ENCODE results near the gene NT5E.

- TF ChIP-seq, protein P1, sequence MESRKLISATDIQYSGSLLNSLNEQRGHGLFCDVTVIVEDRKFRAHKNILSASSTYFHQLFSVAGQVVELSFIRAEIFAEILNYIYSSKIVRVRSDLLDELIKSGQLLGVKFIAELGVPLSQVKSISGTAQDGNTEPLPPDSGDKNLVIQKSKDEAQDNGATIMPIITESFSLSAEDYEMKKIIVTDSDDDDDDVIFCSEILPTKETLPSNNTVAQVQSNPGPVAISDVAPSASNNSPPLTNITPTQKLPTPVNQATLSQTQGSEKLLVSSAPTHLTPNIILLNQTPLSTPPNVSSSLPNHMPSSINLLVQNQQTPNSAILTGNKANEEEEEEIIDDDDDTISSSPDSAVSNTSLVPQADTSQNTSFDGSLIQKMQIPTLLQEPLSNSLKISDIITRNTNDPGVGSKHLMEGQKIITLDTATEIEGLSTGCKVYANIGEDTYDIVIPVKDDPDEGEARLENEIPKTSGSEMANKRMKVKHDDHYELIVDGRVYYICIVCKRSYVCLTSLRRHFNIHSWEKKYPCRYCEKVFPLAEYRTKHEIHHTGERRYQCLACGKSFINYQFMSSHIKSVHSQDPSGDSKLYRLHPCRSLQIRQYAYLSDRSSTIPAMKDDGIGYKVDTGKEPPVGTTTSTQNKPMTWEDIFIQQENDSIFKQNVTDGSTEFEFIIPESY (IDR thresholded peaks at IDR 0.05), result no peak
- TF ChIP-seq, protein P2, sequence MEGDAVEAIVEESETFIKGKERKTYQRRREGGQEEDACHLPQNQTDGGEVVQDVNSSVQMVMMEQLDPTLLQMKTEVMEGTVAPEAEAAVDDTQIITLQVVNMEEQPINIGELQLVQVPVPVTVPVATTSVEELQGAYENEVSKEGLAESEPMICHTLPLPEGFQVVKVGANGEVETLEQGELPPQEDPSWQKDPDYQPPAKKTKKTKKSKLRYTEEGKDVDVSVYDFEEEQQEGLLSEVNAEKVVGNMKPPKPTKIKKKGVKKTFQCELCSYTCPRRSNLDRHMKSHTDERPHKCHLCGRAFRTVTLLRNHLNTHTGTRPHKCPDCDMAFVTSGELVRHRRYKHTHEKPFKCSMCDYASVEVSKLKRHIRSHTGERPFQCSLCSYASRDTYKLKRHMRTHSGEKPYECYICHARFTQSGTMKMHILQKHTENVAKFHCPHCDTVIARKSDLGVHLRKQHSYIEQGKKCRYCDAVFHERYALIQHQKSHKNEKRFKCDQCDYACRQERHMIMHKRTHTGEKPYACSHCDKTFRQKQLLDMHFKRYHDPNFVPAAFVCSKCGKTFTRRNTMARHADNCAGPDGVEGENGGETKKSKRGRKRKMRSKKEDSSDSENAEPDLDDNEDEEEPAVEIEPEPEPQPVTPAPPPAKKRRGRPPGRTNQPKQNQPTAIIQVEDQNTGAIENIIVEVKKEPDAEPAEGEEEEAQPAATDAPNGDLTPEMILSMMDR (IDR thresholded peaks at IDR 0.05; ENCODE audit: low read depth, low read length, missing input control), result no peak
- TF ChIP-seq YY1 (IDR thresholded peaks at IDR 0.05) (no peak), ATF3 (IDR thresholded peaks at IDR 0.05) (no peak), REST (IDR thresholded peaks at IDR 0.05) (no peak), JUND (IDR thresholded peaks at IDR 0.05) (no peak), SP1 (IDR thresholded peaks at IDR 0.05) (no peak)
- TF ChIP-seq, protein P3, sequence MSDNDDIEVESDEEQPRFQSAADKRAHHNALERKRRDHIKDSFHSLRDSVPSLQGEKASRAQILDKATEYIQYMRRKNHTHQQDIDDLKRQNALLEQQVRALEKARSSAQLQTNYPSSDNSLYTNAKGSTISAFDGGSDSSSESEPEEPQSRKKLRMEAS (IDR thresholded peaks at IDR 0.05), result no peak
Measured at GRCh38 chr6:85484948-85485347, 35.1 kb downstream of the NT5E start.
